PFSK-1 (cell line): ENCODE results near the gene PIP4K2A.

Source experiments
- POLR2AphosphoS5 ChIP-seq: IDR thresholded peaks from 2 replicates; pipeline ENCODE4 v1.6.1; 2012; ENCODE audit warnings: low read depth, mild to moderate bottlenecking, control low read depth, low read length, moderate library complexity
- TAF1 ChIP-seq: IDR thresholded peaks from 2 replicates; pipeline ENCODE4 v1.6.1; 2012; ENCODE audit warnings: low read length, control low read depth, borderline replicate concordance; ENCODE audit not compliant: insufficient read depth
- TF ChIP-seq, protein P1 (sequence below), 2 experiments: IDR thresholded peaks; 2 replicates each; pipeline versions ENCODE4 v1.6.1 to v1.8.0; 2011 to 2012; ENCODE audit warnings: low read depth in 2 of 2, low read length in 2 of 2, control low read depth in 1 of 2, inconsistent platforms in 1 of 2, mild to moderate bottlenecking in 1 of 2, moderate library complexity in 1 of 2; ENCODE audit not compliant: insufficient read depth in 1 of 2

DNA sequence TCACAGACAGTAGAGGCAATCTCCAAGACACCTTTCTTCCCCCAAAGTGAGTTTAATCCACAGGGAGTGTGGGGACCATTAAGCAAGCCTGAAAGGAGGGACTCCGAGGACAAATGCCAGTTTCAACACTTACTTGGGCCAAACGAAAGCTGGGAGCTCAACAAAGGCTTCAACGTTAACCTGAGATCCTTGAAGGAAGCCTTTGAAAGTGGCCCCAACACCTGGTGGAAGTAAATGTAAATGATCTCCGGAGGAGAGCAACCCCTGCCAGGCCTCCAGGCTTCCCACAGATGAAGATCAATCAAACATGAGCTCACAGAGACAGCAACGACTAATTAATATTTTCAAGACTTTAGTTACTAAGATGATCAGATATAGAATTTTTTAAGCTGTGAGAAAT is 103.8 kb downstream of the PIP4K2A start:
- TF ChIP-seq TAF1 = no peak
- TF ChIP-seq, protein P1, sequence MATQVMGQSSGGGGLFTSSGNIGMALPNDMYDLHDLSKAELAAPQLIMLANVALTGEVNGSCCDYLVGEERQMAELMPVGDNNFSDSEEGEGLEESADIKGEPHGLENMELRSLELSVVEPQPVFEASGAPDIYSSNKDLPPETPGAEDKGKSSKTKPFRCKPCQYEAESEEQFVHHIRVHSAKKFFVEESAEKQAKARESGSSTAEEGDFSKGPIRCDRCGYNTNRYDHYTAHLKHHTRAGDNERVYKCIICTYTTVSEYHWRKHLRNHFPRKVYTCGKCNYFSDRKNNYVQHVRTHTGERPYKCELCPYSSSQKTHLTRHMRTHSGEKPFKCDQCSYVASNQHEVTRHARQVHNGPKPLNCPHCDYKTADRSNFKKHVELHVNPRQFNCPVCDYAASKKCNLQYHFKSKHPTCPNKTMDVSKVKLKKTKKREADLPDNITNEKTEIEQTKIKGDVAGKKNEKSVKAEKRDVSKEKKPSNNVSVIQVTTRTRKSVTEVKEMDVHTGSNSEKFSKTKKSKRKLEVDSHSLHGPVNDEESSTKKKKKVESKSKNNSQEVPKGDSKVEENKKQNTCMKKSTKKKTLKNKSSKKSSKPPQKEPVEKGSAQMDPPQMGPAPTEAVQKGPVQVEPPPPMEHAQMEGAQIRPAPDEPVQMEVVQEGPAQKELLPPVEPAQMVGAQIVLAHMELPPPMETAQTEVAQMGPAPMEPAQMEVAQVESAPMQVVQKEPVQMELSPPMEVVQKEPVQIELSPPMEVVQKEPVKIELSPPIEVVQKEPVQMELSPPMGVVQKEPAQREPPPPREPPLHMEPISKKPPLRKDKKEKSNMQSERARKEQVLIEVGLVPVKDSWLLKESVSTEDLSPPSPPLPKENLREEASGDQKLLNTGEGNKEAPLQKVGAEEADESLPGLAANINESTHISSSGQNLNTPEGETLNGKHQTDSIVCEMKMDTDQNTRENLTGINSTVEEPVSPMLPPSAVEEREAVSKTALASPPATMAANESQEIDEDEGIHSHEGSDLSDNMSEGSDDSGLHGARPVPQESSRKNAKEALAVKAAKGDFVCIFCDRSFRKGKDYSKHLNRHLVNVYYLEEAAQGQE (IDR thresholded peaks at IDR 0.05; ENCODE audit: insufficient read depth in 1 of 2, low read depth in 2 of 2, low read length in 2 of 2) = no peak
- TF ChIP-seq POLR2AphosphoS5 = no peak
